ENCODE data around the gene DTNA.

DNA sequence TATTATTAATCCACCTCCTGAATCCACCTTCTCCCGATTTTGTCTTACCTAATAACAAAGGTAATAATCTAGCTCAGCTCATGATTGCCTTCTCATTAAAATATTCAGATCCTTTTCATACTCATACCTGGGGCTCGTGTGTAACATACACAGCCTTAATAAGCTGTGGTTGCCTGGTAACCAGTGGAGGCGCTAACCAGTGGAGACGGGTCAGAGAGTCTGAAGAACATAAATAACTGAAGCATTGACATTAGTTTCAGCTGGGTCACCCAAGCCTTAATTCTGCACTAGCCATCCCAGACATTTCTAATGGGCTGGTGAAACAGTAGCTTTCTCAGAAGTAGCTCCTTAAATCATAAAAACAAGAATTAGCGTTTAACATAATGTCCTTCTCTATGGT, 14.8 kb upstream of the DTNA start:
- TF ChIP-seq POLR2A (IDR thresholded peaks at IDR 0.05; ENCODE audit: low read depth, low read length) (no peak), POLR2AphosphoS5 (IDR thresholded peaks at IDR 0.05; ENCODE audit: low read depth, low read length) (no peak), TAF1 (IDR thresholded peaks at IDR 0.05; ENCODE audit: borderline replicate concordance, low read depth, low read length) (no peak)

Data from GM12892 (cell line).